Astrocyte of the hippocampus (primary cell): ENCODE results near the gene IGFL3.
"Not testable (repeated sequence)": the region's sequence is repeated elsewhere in the genome, so short reads cannot be mapped to it uniquely, and the experiment has no call there.

ENCODE experiments used
- DNase-seq: peaks from one replicate; pipeline ENCODE4 v3.0.0; 2011; ENCODE audit warnings: low read depth, low spot score

IGFL3 gene

GRCh38 chr19:46125447-46125846 is 959 bp upstream of the IGFL3 start:
- DNase-seq, result no peak

GRCh38 chr19:46118136-46118535 is 6.4 kb downstream of the IGFL3 start:
- DNase-seq, result peak; percentile 69

GRCh38 chr19:46116121-46116520 is 8.4 kb downstream of the IGFL3 start:
- DNase-seq, result peak; percentile 40

GRCh38 chr19:46115396-46116106 is 8.9 kb downstream of the IGFL3 start:
- DNase-seq, result peak; percentile 93

GRCh38 chr19:46113726-46114125 is 10.8 kb downstream of the IGFL3 start:
- DNase-seq, result no peak

GRCh38 chr19:46112527-46112926 is 12.0 kb downstream of the IGFL3 start:
- no peak for DNase-seq

- DNase-seq, result no peak
Observed at GRCh38 chr19:46111376-46111775, 13.1 kb downstream of the IGFL3 start.

GRCh38 chr19:46109876-46110275 is 14.6 kb downstream of the IGFL3 start:
- no peak for DNase-seq

GRCh38 chr19:46107371-46107770 is 17.1 kb downstream of the IGFL3 start:
- peak; percentile 85 for DNase-seq

- DNase-seq, result not testable (repeated sequence)
Observed at GRCh38 chr19:46102333-46102732, 22.2 kb downstream of the IGFL3 start.

- no peak for DNase-seq
Observed at GRCh38 chr19:46101293-46101692, 23.2 kb downstream of the IGFL3 start.

GRCh38 chr19:46100344-46100743 is 24.1 kb downstream of the IGFL3 start:
- no peak for DNase-seq

- DNase-seq, result no peak
Observed at GRCh38 chr19:46090444-46090843, 34.0 kb downstream of the IGFL3 start.

- no peak for DNase-seq
Observed at GRCh38 chr19:46089432-46089831, 35.1 kb downstream of the IGFL3 start.

GRCh38 chr19:46088101-46088500 is 36.4 kb downstream of the IGFL3 start:
- DNase-seq, result no peak

- DNase-seq, result no peak
Observed at GRCh38 chr19:46085888-46086287, 38.6 kb downstream of the IGFL3 start.

GRCh38 chr19:46082728-46083050 is 41.8 kb downstream of the IGFL3 start:
- peak; percentile 27 for DNase-seq

GRCh38 chr19:46081928-46082727 is 42.4 kb downstream of the IGFL3 start:
- DNase-seq, result peak; percentile 77

GRCh38 chr19:46080561-46080960 is 43.9 kb downstream of the IGFL3 start:
- DNase-seq, result peak; percentile 99

GRCh38 chr19:46079576-46079975 is 44.9 kb downstream of the IGFL3 start:
- DNase-seq, result no peak

GRCh38 chr19:46078573-46079332 is 45.7 kb downstream of the IGFL3 start:
- peak; percentile 92 for DNase-seq

GRCh38 chr19:46077815-46078167 is 46.7 kb downstream of the IGFL3 start:
- no peak for DNase-seq
